ENCODE measurements around the gene SENP2.
"Not testable (repeated sequence)": the region's sequence is repeated elsewhere in the genome, so short reads cannot be mapped to it uniquely, and the experiment has no call there.

SENP2 gene

GRCh38 chr3:185631508-185632206 is 45.6 kb downstream of the SENP2 start:
- no peak for TF ChIP-seq CTCF (IDR thresholded peaks at IDR 0.05; ENCODE audit: borderline replicate concordance, insufficient read depth, low read depth, low read length)
- no peak overlapping the region for H3K4me3 ChIP-seq (ENCODE audit: low read depth, low read length)

- H3K4me3 ChIP-seq (ENCODE audit: low read depth, low read length): no peak overlapping the region
- no peak for TF ChIP-seq CTCF (IDR thresholded peaks at IDR 0.05; ENCODE audit: borderline replicate concordance, insufficient read depth, low read depth, low read length)
These were observed 46.9 kb downstream of the SENP2 start for GRCh38 chr3:185632996-185633395.

- H3K4me3 ChIP-seq (ENCODE audit: low read depth, low read length): no peak overlapping the region
- TF ChIP-seq CTCF (IDR thresholded peaks at IDR 0.05; ENCODE audit: borderline replicate concordance, insufficient read depth, low read depth, low read length): no peak
These were observed 51.3 kb downstream of the SENP2 start for GRCh38 chr3:185637388-185637787.

- not testable (repeated sequence) for H3K4me3 ChIP-seq (ENCODE audit: low read depth, low read length)
These were observed 52.6 kb downstream of the SENP2 start for GRCh38 chr3:185638651-185639050.

- TF ChIP-seq CTCF (IDR thresholded peaks at IDR 0.05; ENCODE audit: borderline replicate concordance, insufficient read depth, low read depth, low read length): no peak
- no peak overlapping the region for H3K4me3 ChIP-seq (ENCODE audit: low read depth, low read length)
These were observed 53.6 kb downstream of the SENP2 start for GRCh38 chr3:185639632-185640206.

- TF ChIP-seq CTCF (IDR thresholded peaks at IDR 0.05; ENCODE audit: borderline replicate concordance, insufficient read depth, low read depth, low read length): no peak
- no peak overlapping the region for H3K4me3 ChIP-seq (ENCODE audit: low read depth, low read length)
These were observed 54.2 kb downstream of the SENP2 start for GRCh38 chr3:185640308-185640707.

- not testable (repeated sequence) for H3K4me3 ChIP-seq (ENCODE audit: low read depth, low read length)
These were observed 59.1 kb downstream of the SENP2 start for GRCh38 chr3:185645191-185645590.

GRCh38 chr3:185645596-185646381 is 59.7 kb downstream of the SENP2 start:
- no peak for TF ChIP-seq CTCF (IDR thresholded peaks at IDR 0.05; ENCODE audit: borderline replicate concordance, insufficient read depth, low read depth, low read length)
- no peak overlapping the region for H3K4me3 ChIP-seq (ENCODE audit: low read depth, low read length)

Data from GM12875 (cell line).